GM11168 (cell line): ENCODE data around the gene RPS28.
"Not testable (repeated sequence)": the region's sequence is repeated elsewhere in the genome, so short reads cannot be mapped to it uniquely, and the experiment has no call there.

ENCODE experiments used
- in situ Hi-C: fragments of 300-500 bp; cut with MboI; formaldehyde crosslinking; loops from one replicate; pipeline ENCODE4 v1.12.0; 2022; ENCODE audit warnings: low sequenced_read_pairs; ENCODE audit not compliant: unreplicated experiment

RPS28 gene

GRCh38 chr19:8321067-8321985 lies at the start of gene RPS28, which contains the start of gene NDUFA7:
Gene RPS28 (plus strand): TSS chr19:8321496. CDS start chr19:8321531, 35 bp downstream.
Gene NDUFA7 (minus strand): TSS chr19:8321375. CDS start chr19:8321358, 17 bp downstream.
- in situ Hi-C loops: no loop called here

GRCh38 chr19:8276508-8276907 lies 44.8 kb upstream of the RPS28 start:
- in situ Hi-C loops: not testable (repeated sequence)

- in situ Hi-C loops: not testable (repeated sequence)
Measured at GRCh38 chr19:8291337-8291736, 30.0 kb upstream of the RPS28 start.

GRCh38 chr19:8302357-8302691 lies 19.0 kb upstream of the RPS28 start:
- in situ Hi-C loops: no loop called here

- in situ Hi-C loops: no loop called here
Measured at GRCh38 chr19:8302734-8303133, 18.6 kb upstream of the RPS28 start.

- in situ Hi-C loops: no loop called here
Measured at GRCh38 chr19:8304841-8305621, 16.3 kb upstream of the RPS28 start.

- in situ Hi-C loops: no loop called here
Measured at GRCh38 chr19:8305798-8306197, 15.5 kb upstream of the RPS28 start.

GRCh38 chr19:8306235-8307054 lies 14.9 kb upstream of the RPS28 start:
- in situ Hi-C loops: no loop called here

GRCh38 chr19:8307400-8307964 lies 13.8 kb upstream of the RPS28 start:
- in situ Hi-C loops: no loop called here

GRCh38 chr19:8307965-8308866 lies 13.1 kb upstream of the RPS28 start, which contains the start of gene CD320:
Gene CD320 (minus strand): TSS chr19:8308358. CDS start chr19:8308290, 68 bp downstream.
- in situ Hi-C loops: no loop called here

GRCh38 chr19:8308891-8309291 lies 12.4 kb upstream of the RPS28 start:
- in situ Hi-C loops: no loop called here

GRCh38 chr19:8310342-8311055 lies 10.8 kb upstream of the RPS28 start:
- in situ Hi-C loops: no loop called here

- in situ Hi-C loops: no loop called here
Measured at GRCh38 chr19:8311461-8312260, 9.6 kb upstream of the RPS28 start.

- in situ Hi-C loops: not testable (repeated sequence)
Measured at GRCh38 chr19:8314981-8315640, 6.2 kb upstream of the RPS28 start.

GRCh38 chr19:8316351-8317125 lies 4.8 kb upstream of the RPS28 start:
- in situ Hi-C loops: no loop called here

- in situ Hi-C loops: not testable (repeated sequence)
Measured at GRCh38 chr19:8318835-8319234, 2.5 kb upstream of the RPS28 start.
